BJ (cell line): ENCODE measurements around the gene TLE7. TPM values are rescaled to one million over a fixed set of nuclear protein-coding genes. Genes with fewer than 3 reads are reported as not detected.
A peak's percentile ranks its signal among the peaks of the same experiment; 100 is the strongest.

Experiments used
- CTCF ChIA-PET: fragments of 350-600 bp; formaldehyde crosslinking; extraction: SDS; loops from one replicate; lab custom pipeline; 2021; ENCODE audit warnings: antibody characterized with exemption, inconsistent platforms; lab: Yijun Ruan, JAX
- POLR2A ChIA-PET: fragments of 300-600 bp; sonication (Branson Sonifier 250); formaldehyde crosslinking; extraction: SDS; loops from one replicate; lab custom pipeline; 2021; ENCODE audit warnings: antibody characterized with exemption; lab: Charles Lee
- DNase-seq: peaks from one replicate; pipeline ENCODE4 v3.0.0-alpha.2; 2011; ENCODE audit warnings: low read depth
- H3K27me3 ChIP-seq: 2 replicates; pipeline ENCODE4 v1.6.0; 2011; ENCODE audit warnings: low read length; ENCODE audit not compliant: control insufficient read depth, insufficient read depth
- H3K36me3 ChIP-seq: 2 replicates; pipeline ENCODE4 v1.5.1; 2011; ENCODE audit warnings: low read length; ENCODE audit not compliant: control insufficient read depth, insufficient read depth
- H3K4me3 ChIP-seq: 2 replicates; pipeline ENCODE4 v1.5.1; 2011; ENCODE audit warnings: low read depth, mild to moderate bottlenecking, control low read depth, low read length
- polyA plus RNA-seq: library from polyadenylated mRNA; depleted of rRNA; stranded (reverse); fragments of >200 nt; gene quantifications from 2 replicates; pipeline ENCODE4 v1.2.3, GENCODE V29; 2011
- TF ChIP-seq, protein P1 (sequence below): IDR thresholded peaks from 2 replicates; pipeline ENCODE4 v1.5.1; 2011; ENCODE audit warnings: low read depth, mild to moderate bottlenecking, control low read depth, inconsistent platforms, low read length, moderate library complexity; ENCODE audit not compliant: insufficient read depth

The TLE7 gene
- polyA plus RNA-seq, 1 experiment = not detected

DNA sequence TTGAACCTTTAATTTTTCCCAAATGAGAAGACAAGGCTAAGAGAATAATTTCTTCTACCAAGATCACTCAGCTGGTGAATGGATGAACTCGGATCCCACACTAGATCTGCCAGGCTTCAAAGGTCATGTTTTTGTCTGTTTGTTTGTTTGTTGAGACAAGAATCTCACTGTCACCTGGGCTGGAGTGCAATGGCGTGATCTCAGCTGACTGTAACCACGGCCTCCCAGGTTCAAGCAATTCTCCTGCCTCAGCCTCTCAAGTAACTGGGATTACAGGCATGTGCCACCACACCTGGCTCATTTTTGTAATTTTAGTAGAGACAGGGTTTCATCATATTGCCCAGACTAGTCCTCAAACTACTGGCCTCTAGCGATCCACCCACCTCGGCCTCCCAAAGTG lies 40.7 kb upstream of the TLE7 start:
- no peaks in the 10 kb centered on the region; the same call in 1 of the 2 replicates for H3K36me3 ChIP-seq
- ChIA-PET CTCF (interaction anchor here (0.9 kb wide), 1 partner anchor 17 kb away, joined by 5 read pairs; no protein-coding TSS in a partner anchor), POLR2A (no interaction called here)
- no peaks in the 10 kb centered on the region for H3K27me3 ChIP-seq
- DNase-seq = no peak
- H3K4me3 ChIP-seq = no peak overlapping the region
- TF ChIP-seq, protein P1, sequence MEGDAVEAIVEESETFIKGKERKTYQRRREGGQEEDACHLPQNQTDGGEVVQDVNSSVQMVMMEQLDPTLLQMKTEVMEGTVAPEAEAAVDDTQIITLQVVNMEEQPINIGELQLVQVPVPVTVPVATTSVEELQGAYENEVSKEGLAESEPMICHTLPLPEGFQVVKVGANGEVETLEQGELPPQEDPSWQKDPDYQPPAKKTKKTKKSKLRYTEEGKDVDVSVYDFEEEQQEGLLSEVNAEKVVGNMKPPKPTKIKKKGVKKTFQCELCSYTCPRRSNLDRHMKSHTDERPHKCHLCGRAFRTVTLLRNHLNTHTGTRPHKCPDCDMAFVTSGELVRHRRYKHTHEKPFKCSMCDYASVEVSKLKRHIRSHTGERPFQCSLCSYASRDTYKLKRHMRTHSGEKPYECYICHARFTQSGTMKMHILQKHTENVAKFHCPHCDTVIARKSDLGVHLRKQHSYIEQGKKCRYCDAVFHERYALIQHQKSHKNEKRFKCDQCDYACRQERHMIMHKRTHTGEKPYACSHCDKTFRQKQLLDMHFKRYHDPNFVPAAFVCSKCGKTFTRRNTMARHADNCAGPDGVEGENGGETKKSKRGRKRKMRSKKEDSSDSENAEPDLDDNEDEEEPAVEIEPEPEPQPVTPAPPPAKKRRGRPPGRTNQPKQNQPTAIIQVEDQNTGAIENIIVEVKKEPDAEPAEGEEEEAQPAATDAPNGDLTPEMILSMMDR = no peak

DNA sequence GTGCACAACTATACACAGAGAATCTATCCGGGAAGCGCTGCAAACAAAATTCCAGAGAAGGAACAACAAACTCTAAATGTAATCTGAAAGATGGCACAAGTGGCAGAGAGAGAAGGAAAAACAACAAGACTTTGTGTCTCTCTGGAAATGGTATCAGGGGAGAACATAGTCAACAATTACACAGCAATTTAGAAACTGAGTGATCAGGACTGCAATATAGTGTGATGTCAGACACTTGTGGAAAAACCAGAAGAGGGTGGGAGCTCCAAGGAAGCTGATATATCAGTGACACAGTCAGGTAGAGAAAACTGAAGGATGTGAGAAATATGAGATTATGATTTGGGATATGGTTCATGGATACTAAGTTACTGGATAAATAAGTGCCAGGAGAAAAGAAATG lies 39.1 kb upstream of the TLE7 start:
- Histone ChIP-seq H3K27me3 (no peaks in the 10 kb centered on the region), H3K36me3 (peaks cover 4% of the 10 kb centered on the region), H3K4me3 (no peak overlapping the region)
- ChIA-PET CTCF (interaction anchor here (0.8 to 1.2 kb wide), 2 partner anchors 28 to 69 kb away, joined by 3 to 5 read pairs; no protein-coding TSS in a partner anchor), POLR2A (no interaction called here)
- TF ChIP-seq, protein P1 = no peak
- no peak for DNase-seq

DNA sequence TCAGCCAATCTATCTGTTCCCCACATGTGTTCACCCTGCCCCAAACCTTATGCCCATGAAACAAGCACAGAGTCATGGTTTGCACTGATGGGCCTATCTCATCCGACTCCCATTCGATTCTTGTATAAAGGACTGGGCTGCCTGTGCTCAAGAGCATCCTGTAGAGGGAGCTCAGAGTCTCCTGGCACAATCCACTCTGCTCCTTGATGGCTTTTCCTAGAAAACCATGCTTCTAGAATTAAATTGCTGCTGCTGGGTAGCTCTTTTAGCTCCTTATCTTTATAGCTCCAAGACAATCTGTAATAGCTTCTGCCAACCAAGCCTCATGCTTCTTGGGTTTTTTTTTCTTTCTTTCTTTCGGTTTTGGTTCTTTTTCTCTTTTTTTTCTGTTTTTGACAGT lies 37.6 kb upstream of the TLE7 start:
- H3K27me3 ChIP-seq = no peaks in the 10 kb centered on the region
- CTCF ChIA-PET = interaction anchor here (0.6 kb wide), 1 partner anchor 708 kb away, joined by 4 read pairs; no protein-coding TSS in a partner anchor
- TF ChIP-seq, protein P1 = peak; percentile 50
- peaks cover 4% of the 10 kb centered on the region for H3K36me3 ChIP-seq
- POLR2A ChIA-PET = no interaction called here
- DNase-seq = no peak
- no peak overlapping the region for H3K4me3 ChIP-seq

DNA sequence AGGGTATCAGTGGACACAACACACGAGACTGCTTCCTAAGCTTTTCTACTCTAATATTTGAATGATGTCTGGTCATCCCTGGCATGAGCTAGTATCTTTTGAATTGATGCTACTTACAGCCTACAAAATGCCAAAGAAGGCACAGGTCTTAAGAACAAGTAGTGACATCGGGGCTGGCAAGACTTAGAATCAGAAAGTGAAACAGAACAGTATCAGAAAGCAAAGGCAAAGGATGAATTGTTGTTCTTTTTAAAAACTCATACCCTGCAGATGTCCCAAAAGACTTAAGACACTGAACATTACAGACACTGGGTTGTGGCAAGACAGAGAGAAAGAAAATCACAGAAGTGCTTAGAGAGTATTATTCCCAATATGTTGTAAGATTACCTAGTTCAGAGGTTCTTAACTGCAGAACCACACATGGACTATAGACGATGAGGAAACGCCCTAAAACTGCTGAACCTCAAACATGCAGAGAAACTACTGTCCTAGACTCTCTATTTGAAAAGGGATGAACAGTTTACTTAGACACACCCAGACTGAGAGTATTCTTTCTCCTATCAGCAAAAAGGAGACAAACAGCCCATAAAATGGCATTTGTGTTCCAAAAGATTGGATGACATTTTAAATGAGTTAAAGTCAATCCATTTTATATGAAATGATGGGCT lies 34.7 kb upstream of the TLE7 start:
- TF ChIP-seq, protein P1 = no peak
- no peaks in the 10 kb centered on the region for H3K27me3 ChIP-seq
- CTCF ChIA-PET = no interaction called here
- no peak overlapping the region for H3K4me3 ChIP-seq
- no peak for DNase-seq
- POLR2A ChIA-PET = no interaction called here
- H3K36me3 ChIP-seq = peaks cover 4% of the 10 kb centered on the region

DNA sequence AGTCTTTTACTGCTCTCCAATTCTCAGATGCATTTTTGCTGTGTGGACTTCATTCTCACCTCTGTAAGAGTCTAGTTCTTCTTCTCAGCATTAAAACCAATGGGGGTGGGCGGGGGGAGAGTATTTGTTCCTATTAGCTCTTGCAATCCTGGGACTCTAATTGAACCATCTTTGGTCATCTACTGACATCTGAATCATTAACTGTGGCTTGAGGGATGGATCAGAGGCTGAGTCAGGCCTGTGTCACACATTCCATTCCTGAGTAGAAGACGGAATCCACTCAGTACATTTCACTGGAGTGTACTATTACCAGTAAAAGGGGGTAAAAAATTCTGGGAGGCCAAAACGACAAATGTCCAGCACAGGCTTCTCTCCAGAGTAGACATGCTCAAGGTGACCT lies 33.0 kb upstream of the TLE7 start:
- Histone ChIP-seq H3K27me3 (no peaks in the 10 kb centered on the region), H3K36me3 (peaks cover 4% of the 10 kb centered on the region; the same call in 1 of the 2 replicates), H3K4me3 (no peak overlapping the region)
- TF ChIP-seq, protein P1 = no peak
- POLR2A ChIA-PET = interaction anchor here (1.2 to 1.3 kb wide), 2 partner anchors 9 to 15 kb away, joined by 5 to 9 read pairs; no protein-coding TSS in a partner anchor
- CTCF ChIA-PET = interaction anchor here (1.0 to 1.2 kb wide), 4 partner anchors 9 to 63 kb away, joined by 3 to 5 read pairs (median 4); no protein-coding TSS in a partner anchor
- DNase-seq = peak; percentile 71
